Choroid plexus epithelial cell (primary cell): Measurements from ENCODE around the gene TNFRSF21.

Experiments used
- DNase-seq: peaks from one replicate; pipeline ENCODE4 v3.0.0-alpha.2; 2010; ENCODE audit warnings: low read depth
- H3K4me3 ChIP-seq: 2 replicates; pipeline ENCODE4 v1.5.1; 2011; ENCODE audit warnings: low read depth, mild to moderate bottlenecking, control low read depth, low read length, moderate library complexity
- CTCF ChIP-seq: conservative IDR thresholded peaks from 2 replicates; pipeline ENCODE4 v1.5.1; 2011; ENCODE audit warnings: low read depth, mild to moderate bottlenecking, control low read depth, inconsistent platforms, low read length, moderate library complexity

TNFRSF21 gene

GRCh38 chr6:47309291-47310130, at the start of gene TNFRSF21:
TNFRSF21 (minus strand) TSS chr6:47309905; CDS start chr6:47309511, 394 bp downstream.
- peak; percentile 94 for DNase-seq
- peak; percentile 99 for TF ChIP-seq CTCF
- peak within 1 kb of the TSS; percentile 88 for H3K4me3 ChIP-seq

- TF ChIP-seq CTCF = no peak
- H3K4me3 ChIP-seq = no peak overlapping the region
- DNase-seq = no peak
Measured at GRCh38 chr6:47358440-47359225, 48.9 kb upstream of the TNFRSF21 start.

- DNase-seq = no peak
- H3K4me3 ChIP-seq = no peak overlapping the region
- TF ChIP-seq CTCF = no peak
Measured at GRCh38 chr6:47357827-47358226, 48.1 kb upstream of the TNFRSF21 start.

- H3K4me3 ChIP-seq = no peak overlapping the region
- no peak for DNase-seq
- no peak for TF ChIP-seq CTCF
Measured at GRCh38 chr6:47355496-47355895, 45.8 kb upstream of the TNFRSF21 start.

- H3K4me3 ChIP-seq = no peak overlapping the region
- peak; percentile 51 for DNase-seq
- no peak for TF ChIP-seq CTCF
Measured at GRCh38 chr6:47353871-47354270, 44.2 kb upstream of the TNFRSF21 start.

- no peak for TF ChIP-seq CTCF
- DNase-seq = no peak
- no peak overlapping the region for H3K4me3 ChIP-seq
Measured at GRCh38 chr6:47352966-47353365, 43.3 kb upstream of the TNFRSF21 start.
